COR-L47 (cell line): ENCODE measurements around the gene LIM2.
"Not testable (repeated sequence)": the region's sequence is repeated elsewhere in the genome, so short reads cannot be mapped to it uniquely, and the experiment has no call there.

ENCODE experiments used
- DNase-seq: peaks from one replicate; lab custom pipeline; 2025; lab: John Stamatoyannopoulos, UW

The LIM2 gene

DNA sequence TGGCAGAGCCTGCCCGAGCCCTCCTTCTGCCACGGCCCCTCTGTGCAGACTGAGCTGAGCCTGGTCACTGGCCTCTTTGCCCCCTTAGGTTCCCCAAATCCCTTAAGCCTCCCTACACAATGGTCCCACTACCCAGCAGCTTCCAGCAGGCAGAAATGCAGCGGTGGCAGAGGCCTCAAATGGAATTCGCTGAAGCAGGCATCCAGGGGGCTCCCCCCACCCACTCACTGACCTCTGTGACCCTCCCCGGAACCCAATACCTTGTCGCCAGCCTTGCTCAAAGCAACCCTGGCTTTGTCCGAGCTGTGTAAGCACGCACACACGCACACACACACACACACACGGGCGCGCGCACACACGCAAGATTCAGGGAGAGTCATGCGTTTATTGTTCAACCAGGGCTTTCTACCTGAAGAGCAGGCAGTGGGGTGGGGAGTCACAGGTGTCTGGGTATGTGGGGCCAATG lies at the start of gene LIM2:
LIM2 (minus strand) TSS at position 51 of the 466 bp plus-strand sequence. CDS start 531 bp downstream, outside the sequence.
- no peak for DNase-seq

DNA sequence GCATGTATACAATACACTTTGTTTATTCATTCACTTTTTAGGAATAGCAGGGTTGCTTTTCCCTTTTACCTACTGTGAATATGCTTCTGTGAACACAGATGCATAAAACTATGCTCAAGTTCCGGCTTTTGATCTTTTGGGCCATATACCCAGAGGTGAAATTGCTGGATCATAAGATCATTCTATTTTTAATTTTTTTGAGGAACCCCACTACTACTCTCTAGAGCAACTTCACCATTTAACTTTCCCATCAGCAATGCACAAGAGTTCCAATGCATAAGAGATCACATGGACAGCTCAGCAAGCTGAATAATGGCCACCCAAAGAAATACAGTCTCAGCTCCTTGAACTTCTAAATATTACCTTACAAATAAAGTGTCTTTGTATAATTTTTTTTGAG lies 46.7 kb upstream of the LIM2 start:
- DNase-seq: no peak

DNA sequence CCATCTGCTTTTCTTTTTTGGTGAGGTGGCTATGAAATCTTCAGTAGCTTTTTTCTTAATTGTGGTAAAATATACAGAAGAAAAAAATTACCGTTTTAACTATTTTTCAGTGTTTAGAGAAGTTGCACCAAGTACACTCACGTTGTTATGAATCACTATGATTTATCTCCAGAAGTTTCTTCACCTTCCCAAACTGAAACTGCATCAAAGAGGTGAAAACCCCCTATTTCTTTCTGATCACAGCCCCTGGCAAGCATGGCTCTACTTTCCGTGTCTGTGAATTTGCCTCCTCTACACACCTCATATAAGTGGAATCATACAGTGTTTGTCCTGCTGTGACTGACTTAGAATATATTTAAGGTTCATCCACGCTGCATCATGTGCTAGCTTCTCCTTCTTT lies 45.3 kb upstream of the LIM2 start:
- no peak for DNase-seq

GRCh38 chr19:51431124-51431523 lies 43.4 kb upstream of the LIM2 start:
- DNase-seq: no peak

- DNase-seq: no peak
Measured at GRCh38 chr19:51430221-51430620, 42.4 kb upstream of the LIM2 start.

GRCh38 chr19:51427201-51427600 lies 39.4 kb upstream of the LIM2 start:
- DNase-seq: no peak

- no peak for DNase-seq
Measured at GRCh38 chr19:51422053-51422448, 34.3 kb upstream of the LIM2 start.

DNA sequence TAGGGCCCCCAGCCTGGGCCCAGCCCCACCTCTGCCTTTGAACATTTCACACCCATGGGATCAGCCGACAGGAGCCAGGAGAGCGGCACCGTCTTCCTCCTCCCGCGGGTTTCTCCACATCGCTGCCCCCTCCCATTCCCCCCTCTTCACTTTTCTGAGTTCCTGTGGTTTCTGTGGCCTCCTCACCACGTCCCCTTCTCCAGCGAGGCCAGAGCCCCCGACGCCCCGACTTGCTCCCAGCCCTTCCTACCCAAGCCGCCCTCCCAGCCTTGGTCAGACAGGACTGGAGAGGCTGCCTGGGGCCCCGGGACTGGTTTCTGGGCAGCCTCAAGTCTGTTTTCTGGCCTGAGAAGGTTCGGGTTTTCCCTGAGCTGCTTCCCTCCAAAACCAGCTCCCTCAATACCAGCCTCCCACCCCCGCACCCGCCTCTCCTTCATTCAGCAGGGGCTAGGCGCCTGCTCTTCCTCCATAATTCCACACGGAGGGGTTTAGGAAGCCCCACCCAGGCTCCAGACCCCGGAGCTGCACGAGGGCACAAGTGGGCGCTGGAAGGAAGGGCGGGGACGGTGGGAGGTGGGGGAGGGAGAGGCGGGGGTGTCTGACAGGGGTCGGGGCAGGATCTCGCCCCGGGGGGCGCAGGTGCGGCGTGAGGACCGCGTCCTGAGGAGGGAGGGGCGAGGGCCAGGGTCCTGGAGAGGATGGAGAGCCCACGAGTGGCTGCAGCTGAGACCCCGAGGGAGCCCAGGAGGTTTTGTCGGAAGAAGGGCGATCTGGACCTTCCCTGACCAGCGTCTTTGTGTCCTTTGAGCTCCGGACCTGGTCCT lies 33.7 kb upstream of the LIM2 start:
- no peak for DNase-seq

- not testable (repeated sequence) for DNase-seq
Measured at GRCh38 chr19:51420511-51420910, 32.7 kb upstream of the LIM2 start.

DNA sequence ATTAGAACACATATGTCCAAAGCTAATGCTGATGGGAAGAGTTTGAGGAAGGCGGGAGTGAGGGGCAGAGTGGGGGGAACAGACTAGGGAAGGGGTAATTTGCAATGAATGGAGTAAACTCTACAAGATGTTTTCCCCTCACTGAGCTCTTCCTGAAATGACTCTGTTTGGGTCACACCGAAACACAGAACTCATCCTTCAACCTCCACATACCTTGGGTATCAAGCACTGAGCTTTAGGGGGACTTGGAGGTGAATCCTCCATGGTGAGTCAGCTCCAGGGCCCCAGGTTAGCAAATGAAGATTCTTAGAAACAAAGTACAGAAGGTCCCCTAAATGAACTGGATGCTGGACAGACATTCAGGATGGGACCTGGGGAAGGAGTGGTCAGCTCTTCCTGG lies 30.9 kb upstream of the LIM2 start:
- no peak for DNase-seq

DNA sequence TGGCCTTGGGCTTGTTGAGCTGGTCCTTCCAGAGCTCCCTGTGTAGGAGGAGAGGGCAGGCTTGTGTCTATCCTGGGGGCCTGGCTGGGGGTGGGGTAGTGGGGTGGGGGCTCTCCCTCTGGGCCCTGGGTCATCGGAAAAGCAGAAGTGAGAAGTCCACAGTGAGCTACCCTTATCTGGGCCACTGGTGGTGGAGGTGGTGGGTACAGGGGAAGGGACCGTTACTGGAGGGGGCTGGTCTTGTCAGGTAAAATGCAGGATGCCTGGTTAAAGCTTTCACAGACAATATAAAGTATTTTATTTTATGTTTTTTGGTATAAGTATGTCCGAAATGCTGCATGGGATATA lies 30.0 kb upstream of the LIM2 start:
- DNase-seq: no peak

DNA sequence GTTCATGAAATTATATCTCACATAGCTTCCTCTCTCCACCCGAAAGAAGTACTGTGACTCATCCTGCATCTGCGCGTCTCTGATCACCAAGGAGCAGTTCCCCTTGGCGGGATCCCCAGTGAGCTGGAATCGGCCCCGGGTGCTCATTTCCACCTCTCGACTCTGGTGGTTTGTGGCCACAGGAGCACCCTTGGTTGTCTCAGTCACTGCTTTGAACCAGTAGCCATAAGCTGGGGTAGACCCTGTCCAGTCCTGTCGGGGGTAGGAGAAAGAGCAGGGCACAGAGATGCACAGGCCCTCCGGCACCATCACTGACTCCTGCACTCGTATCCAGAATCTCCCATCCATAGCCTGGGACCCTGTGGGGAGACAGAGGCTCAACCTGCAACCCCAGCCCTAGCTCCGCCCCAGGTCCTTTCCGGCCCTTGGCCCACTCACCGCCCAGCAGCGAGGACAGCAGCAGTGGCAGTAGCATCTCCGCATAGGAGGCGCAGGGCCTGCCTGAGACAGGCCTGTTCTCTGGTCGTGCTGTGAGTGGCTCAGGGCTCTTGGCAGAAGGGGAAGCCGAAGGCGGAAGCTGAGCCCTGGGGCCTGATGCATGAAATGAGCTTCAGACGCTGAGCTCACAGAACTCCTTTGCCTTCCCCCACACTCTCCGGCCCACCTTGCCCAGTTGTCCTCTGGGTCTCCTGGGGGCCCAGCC lies 29.5 kb upstream of the LIM2 start, which contains the start of gene SIGLEC10:
SIGLEC10 (minus strand) TSS at position 536 of the 703 bp plus-strand sequence; CDS start at position 475, 61 bp downstream.
- no peak for DNase-seq

GRCh38 chr19:51416422-51416821 lies 28.6 kb upstream of the LIM2 start:
- DNase-seq: not testable (repeated sequence)

DNA sequence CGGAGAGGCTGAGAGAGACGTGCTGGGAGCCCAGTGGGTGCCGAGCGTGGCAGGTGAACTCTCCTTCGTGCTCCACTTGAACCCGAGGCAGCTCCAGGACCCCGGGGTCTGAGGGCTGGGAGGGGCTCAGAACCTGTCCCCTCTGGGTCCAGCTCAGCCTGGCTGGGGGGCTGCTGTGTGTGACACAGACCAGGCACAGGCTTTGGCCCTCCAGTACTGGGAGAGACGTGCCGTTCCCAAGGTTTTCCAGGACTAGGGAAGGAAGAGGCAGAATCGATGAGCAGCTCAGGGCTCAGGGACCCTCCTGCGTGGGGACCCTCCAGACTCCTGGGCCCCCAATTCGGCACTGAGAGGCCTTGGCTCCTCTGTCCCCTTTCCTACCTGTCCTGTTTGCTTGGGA lies 27.4 kb upstream of the LIM2 start:
- DNase-seq: no peak

DNA sequence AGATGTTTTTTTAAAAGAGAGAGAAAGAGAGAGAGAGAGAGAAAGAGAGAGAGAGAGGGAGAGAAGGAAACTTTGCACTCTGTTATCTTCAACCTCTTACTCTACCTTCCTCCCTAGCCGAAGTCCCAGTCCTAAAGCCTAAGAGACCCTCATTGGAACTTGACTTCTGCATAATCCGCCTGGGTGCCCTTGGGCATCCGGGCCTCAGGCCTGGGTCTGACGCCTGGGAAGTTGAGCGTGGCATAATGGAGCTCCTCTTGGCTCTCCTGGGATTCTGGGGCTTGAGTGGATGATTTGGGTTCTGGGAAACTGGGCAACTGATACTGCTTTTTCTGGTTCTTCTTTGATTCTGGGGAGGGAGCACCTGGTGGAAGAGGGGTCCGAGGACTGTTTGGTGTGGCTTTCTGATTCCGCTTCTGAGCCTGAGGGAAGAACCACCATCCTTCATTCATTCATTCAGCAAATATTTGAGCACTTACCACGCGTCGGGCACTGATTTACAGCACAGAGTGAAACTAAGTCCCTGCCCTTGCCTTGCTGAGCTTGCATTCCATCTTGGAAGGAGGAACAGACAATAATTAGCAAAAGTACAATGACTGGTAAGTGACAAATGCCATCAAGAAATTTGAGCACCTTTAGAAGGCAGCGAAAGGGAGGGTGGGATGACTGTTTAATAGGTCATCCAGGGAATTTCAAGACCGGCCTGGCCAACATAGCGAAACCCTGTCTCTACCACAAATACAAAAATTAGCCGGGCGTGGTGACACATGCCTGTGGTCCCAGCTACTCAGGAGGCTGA lies 23.4 kb upstream of the LIM2 start:
- no peak for DNase-seq

GRCh38 chr19:51407511-51408131 lies 19.8 kb upstream of the LIM2 start:
- no peak for DNase-seq

DNA sequence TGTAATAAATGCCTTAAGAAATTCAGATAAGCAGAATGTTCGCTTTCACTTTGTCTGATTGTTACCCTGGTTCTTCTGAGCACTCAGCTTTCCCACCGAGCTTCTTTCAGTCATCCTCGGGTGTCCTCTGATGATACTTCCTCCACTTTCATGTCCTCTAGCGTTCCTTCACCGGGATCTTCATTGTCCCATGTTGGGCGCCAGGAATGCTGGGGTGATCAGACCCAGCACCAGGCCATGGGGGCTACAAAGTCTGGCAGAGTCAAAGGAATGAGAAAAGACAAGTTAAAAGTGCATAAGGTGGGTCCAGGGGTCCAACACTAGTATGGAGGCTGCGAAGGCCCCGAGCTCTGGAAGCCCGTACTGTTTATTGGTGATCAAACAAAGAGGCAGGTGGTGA lies 14.3 kb upstream of the LIM2 start:
- no peak for DNase-seq

DNA sequence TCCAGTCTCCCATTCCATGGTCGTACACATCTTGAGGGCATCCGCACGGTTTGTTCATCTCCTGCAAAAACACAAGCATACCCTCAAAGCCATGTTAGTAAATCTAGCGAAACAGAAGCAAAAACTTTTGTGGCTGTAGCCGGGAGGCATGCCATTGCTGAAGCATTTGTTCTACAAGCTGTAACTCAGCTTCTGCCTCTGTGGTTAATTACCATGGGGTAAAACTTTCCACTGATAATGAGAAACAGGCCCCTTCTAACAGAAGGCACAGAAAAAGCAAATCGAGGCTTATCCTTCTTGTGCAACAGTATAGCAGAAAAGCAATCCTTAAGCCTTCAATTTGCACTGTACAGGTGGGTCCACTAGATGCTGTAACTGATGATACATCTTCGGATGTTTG lies 12.2 kb upstream of the LIM2 start:
- not testable (repeated sequence) for DNase-seq

- no peak for DNase-seq
Measured at GRCh38 chr19:51399231-51399630, 11.5 kb upstream of the LIM2 start.

GRCh38 chr19:51398096-51398704 lies 10.4 kb upstream of the LIM2 start:
- no peak for DNase-seq

- not testable (repeated sequence) for DNase-seq
Measured at GRCh38 chr19:51397453-51397852, 9.7 kb upstream of the LIM2 start.

GRCh38 chr19:51396175-51396574 lies 8.4 kb upstream of the LIM2 start:
- no peak for DNase-seq
